ENCODE data around the gene QSOX2.

GRCh38 chr9:136182420-136182787, 63.2 kb downstream of the QSOX2 start:
- TF ChIP-seq, protein P1, sequence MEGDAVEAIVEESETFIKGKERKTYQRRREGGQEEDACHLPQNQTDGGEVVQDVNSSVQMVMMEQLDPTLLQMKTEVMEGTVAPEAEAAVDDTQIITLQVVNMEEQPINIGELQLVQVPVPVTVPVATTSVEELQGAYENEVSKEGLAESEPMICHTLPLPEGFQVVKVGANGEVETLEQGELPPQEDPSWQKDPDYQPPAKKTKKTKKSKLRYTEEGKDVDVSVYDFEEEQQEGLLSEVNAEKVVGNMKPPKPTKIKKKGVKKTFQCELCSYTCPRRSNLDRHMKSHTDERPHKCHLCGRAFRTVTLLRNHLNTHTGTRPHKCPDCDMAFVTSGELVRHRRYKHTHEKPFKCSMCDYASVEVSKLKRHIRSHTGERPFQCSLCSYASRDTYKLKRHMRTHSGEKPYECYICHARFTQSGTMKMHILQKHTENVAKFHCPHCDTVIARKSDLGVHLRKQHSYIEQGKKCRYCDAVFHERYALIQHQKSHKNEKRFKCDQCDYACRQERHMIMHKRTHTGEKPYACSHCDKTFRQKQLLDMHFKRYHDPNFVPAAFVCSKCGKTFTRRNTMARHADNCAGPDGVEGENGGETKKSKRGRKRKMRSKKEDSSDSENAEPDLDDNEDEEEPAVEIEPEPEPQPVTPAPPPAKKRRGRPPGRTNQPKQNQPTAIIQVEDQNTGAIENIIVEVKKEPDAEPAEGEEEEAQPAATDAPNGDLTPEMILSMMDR (conservative IDR thresholded peaks at IDR 0.05; ENCODE audit: low read depth, low read length) = no peak
- no peak for TF ChIP-seq EZH2 (IDR thresholded peaks at IDR 0.05; ENCODE audit: low read length, unreplicated experiment)

All from PC-3 (cell line).